Prostate gland (tissue), 2 donors: ENCODE data around the gene THRB.

Source experiments
- CTCF ChIP-seq, 4 experiments: fragments of 200-600 bp in 2 of 4; fragments of 450-650 bp in 2 of 4; sonication (generic) in 2 of 4; IDR thresholded peaks; 1 replicate in 3 of 4; 2 replicates in 1 of 4; pipeline ENCODE4 v1.5.1; 2016 to 2019; ENCODE audit warnings: antibody characterized with exemption in 4 of 4, mild to moderate bottlenecking in 2 of 4, moderate library complexity in 2 of 4
- POLR2AphosphoS5 ChIP-seq: sonication (generic); formaldehyde crosslinking; IDR thresholded peaks from one replicate; pipeline ENCODE4 v1.6.1; 2017; ENCODE audit warnings: antibody characterized with exemption

DNA sequence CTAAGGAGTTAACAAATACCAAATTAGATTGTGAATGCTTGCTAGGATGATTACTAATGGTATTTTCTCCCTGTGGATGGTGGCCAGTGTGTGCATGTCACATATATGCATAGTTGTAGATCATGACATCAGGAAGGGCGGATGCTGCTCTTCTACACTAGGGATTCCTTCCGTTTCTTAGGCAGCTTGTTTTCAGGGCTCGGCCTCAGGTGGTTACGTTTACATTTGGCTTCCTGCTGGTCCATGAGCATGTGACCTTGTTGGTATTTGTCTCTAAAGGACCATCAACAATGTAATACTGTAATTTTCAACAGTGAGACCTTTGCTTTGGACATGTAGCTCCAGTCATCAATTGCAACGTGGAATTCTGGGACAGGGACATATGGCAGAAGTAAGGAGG is 328.1 kb downstream of the THRB start:
- TF ChIP-seq POLR2AphosphoS5 (no peak), CTCF (IDR thresholded peaks at IDR 0.05) (no peak)
